OCI-LY7 (cell line): ENCODE measurements around the gene LZTS3. TPM values are rescaled to one million over a fixed set of nuclear protein-coding genes. Genes with fewer than 3 reads are reported as not detected.

Experiments
- Bru-seq: library from RNA; stranded (reverse); fragments of 400-500 nt; gene quantifications from one replicate; lab custom pipeline; 2021; lab: Mats Ljungman, UMichigan
- BruChase-seq, 2 experiments: library from RNA; stranded (reverse); fragments of 400-500 nt; gene quantifications; one replicate each; lab custom pipeline; 2021; lab: Mats Ljungman, UMichigan
- BruUV-seq: library from RNA; stranded (reverse); fragments of 400-500 nt; replicated peaks from 2 replicates; lab custom pipeline; 2021; lab: Mats Ljungman, UMichigan
- CTCF ChIA-PET: fragments of 300-600 bp; sonication (Branson Sonifier 250); formaldehyde crosslinking; loops from one replicate; lab custom pipeline; 2022; ENCODE audit warnings: antibody characterized with exemption; ENCODE audit not compliant: unreplicated experiment; lab: Charles Lee
- POLR2A ChIA-PET: fragments of 300-600 bp; sonication (Branson Sonifier 250); formaldehyde crosslinking; loops from one replicate; lab custom pipeline; 2022; ENCODE audit warnings: antibody characterized with exemption; lab: Charles Lee
- DNase-seq: peaks from one replicate; pipeline ENCODE4 v3.0.0-alpha.2; 2015; ENCODE audit warnings: low spot score
- H2AFZ ChIP-seq: fragments of 200-600 bp; sonication (generic), shearing (Covaris generic); 2 replicates; pipeline ENCODE4 v1.6.1; 2014; ENCODE audit warnings: mild to moderate bottlenecking, antibody characterized with exemption, low read length, moderate library complexity
- H3K27ac ChIP-seq: fragments of 200-600 bp; sonication (generic); 2 replicates; pipeline ENCODE4 v1.5.1; 2014; ENCODE audit warnings: mixed run types, low read depth, mild to moderate bottlenecking, moderate library complexity, low read length, inconsistent platforms; ENCODE audit not compliant: poor library complexity, severe bottlenecking
- H3K36me3 ChIP-seq: fragments of 200-600 bp; sonication (generic); 2 replicates; pipeline ENCODE4 v1.6.1; 2014; ENCODE audit warnings: mild to moderate bottlenecking, antibody characterized with exemption, low read length, moderate library complexity, mixed read lengths; ENCODE audit not compliant: insufficient read depth
- H3K4me1 ChIP-seq: fragments of 200-600 bp; sonication (generic); 2 replicates; pipeline ENCODE4 v1.5.1; 2014; ENCODE audit warnings: mild to moderate bottlenecking, low read length; ENCODE audit not compliant: insufficient read depth, poor library complexity, severe bottlenecking
- H3K4me2 ChIP-seq: fragments of 200-600 bp; sonication (generic); 2 replicates; pipeline ENCODE4 v1.6.1; 2014; ENCODE audit warnings: mild to moderate bottlenecking, low read length
- H3K4me3 ChIP-seq: fragments of 200-600 bp; sonication (generic); 2 replicates; pipeline ENCODE4 v1.5.1; 2014; ENCODE audit warnings: mild to moderate bottlenecking, low read depth, low read length; ENCODE audit not compliant: poor library complexity, severe bottlenecking
- H3K79me2 ChIP-seq: fragments of 200-600 bp; sonication (generic); 2 replicates; pipeline ENCODE4 v1.6.1; 2016; ENCODE audit warnings: low read depth, mild to moderate bottlenecking, low read length, moderate library complexity, mixed read lengths; ENCODE audit not compliant: insufficient read depth
- H3K9me2 ChIP-seq: fragments of 200-600 bp; sonication (generic); 2 replicates; pipeline ENCODE4 v1.6.1; 2016; ENCODE audit warnings: mild to moderate bottlenecking, low read length, mixed read lengths; ENCODE audit not compliant: insufficient read depth
- H3K9me3 ChIP-seq: fragments of 200-600 bp; sonication (generic); 2 replicates; pipeline ENCODE4 v1.6.1; 2014; ENCODE audit warnings: mild to moderate bottlenecking, mixed run types, low read length, mixed read lengths
- H4K20me1 ChIP-seq: fragments of 200-600 bp; sonication (generic); 2 replicates; pipeline ENCODE4 v1.6.1; 2014; ENCODE audit warnings: mild to moderate bottlenecking, antibody characterized with exemption, low read length, moderate library complexity, mixed read lengths; ENCODE audit not compliant: insufficient read depth
- CTCF ChIP-seq: fragments of 200-600 bp; sonication (generic); conservative IDR thresholded peaks from 2 replicates; pipeline ENCODE4 v1.5.1; 2014; ENCODE audit warnings: mild to moderate bottlenecking, antibody characterized with exemption, low read length, moderate library complexity, mixed read lengths
- EZH2phosphoT487 ChIP-seq: fragments of 200-600 bp; sonication (generic); IDR thresholded peaks from 2 replicates; pipeline ENCODE4 v1.6.1; 2018; ENCODE audit warnings: low read depth, borderline replicate concordance, mild to moderate bottlenecking, mixed run types, antibody characterized with exemption, low read length, moderate library complexity, mixed read lengths
- intact Hi-C: fragments of 100-400 bp; cut with micrococcal nuclease; formaldehyde crosslinking; loops from one replicate; pipeline ENCODE4 v1.10.0; 2022; ENCODE audit not compliant: unreplicated experiment
- long read RNA-seq: library from polyadenylated mRNA; stranded (forward); transcript quantifications from one replicate; pipeline ENCODE4 v2.0.0, GENCODE V29; 2022
- total RNA-seq, 2 experiments: library from RNA; depleted of rRNA in 1 of 2; stranded (reverse); fragments of >200 nt in 1 of 2; shearing (Covaris generic) in 1 of 2; gene quantifications; 2 replicates each; pipeline ENCODE4 v1.2.3, GENCODE V29; 2014 to 2022

Gene LZTS3
- total RNA-seq (2014; rRNA removed; shearing (Covaris generic)) (4.5 and 4.7 TPM in 2 replicates), total RNA-seq (2022) (4.2 and 5.0 TPM in 2 replicates), Bru-seq, nascent RNA (percentile 36 among the genes with signal in this experiment), BruChase-seq, experiment 1, labeled RNA remaining after a 6-hour chase (percentile 49 among the genes with signal in this experiment), BruChase-seq, experiment 2, labeled RNA remaining after a 2-hour chase (percentile 47 among the genes with signal in this experiment)
- long read RNA-seq, full-length matches to known transcripts: 6 of 18 reads
- long read RNA-seq, partial matches to known transcripts: 0 of 18 reads
- long read RNA-seq, other reads (novel, unspliced or antisense): 12 of 18 reads

- ChIA-PET POLR2A (no interaction called here), CTCF (no interaction called here)
- Histone ChIP-seq H3K4me3 (peak within 1 kb of the TSS; percentile 97), H2AFZ (peak within 1 kb of the TSS; percentile 98), H3K27ac (no peak within 1 kb of the TSS), H3K4me1 (peaks cover 27% of the 10 kb centered on the region), H3K9me2 (no peaks in the 10 kb centered on the region), H4K20me1 (no peaks in the 10 kb centered on the region), H3K4me2 (peak within 1 kb of the TSS; percentile 85), H3K36me3 (no peaks in the 10 kb centered on the region), H3K79me2 (no peaks in the 10 kb centered on the region), H3K9me3 (no peaks in the 10 kb centered on the region)
- intact Hi-C loops: no loop called here
- peak; percentile 72 for DNase-seq
- BruUV-seq: no TSS peak
- TF ChIP-seq EZH2phosphoT487 (no peak), CTCF (peak; percentile 32; the same call in 1 of the 2 replicates)
Observed at GRCh38 chr20:3172933-3173609, at the start of gene LZTS3. Gene LZTS3 (minus strand): TSS chr20:3173549. CDS start chr20:3167163, 6,386 bp downstream.

GRCh38 chr20:3221398-3222226 is 48.3 kb upstream of the LZTS3 start:
- H3K36me3 ChIP-seq: peaks cover 52% of the 10 kb centered on the region
- no peak overlapping the region for H3K4me3 ChIP-seq
- no peak overlapping the region for H3K4me2 ChIP-seq
- intact Hi-C loops: no loop called here
- H2AFZ ChIP-seq: no peak overlapping the region
- no peak for DNase-seq
- no peaks in the 10 kb centered on the region for H3K9me3 ChIP-seq
- BruUV-seq: no TSS peak
- ChIA-PET POLR2A (interaction anchor here (1.1 kb wide), 1 partner anchor 12 kb away, joined by 3 read pairs; the partner anchor contains the start of gene ITPA), CTCF (no interaction called here)
- H3K79me2 ChIP-seq: no peaks in the 10 kb centered on the region
- no peak overlapping the region for H3K27ac ChIP-seq
- H4K20me1 ChIP-seq: no peaks in the 10 kb centered on the region
- no peaks in the 10 kb centered on the region for H3K9me2 ChIP-seq
- TF ChIP-seq CTCF: no peak
- no peak for TF ChIP-seq EZH2phosphoT487
- peaks cover 18% of the 10 kb centered on the region for H3K4me1 ChIP-seq
